Skeletal muscle tissue (tissue), 4 donors: ENCODE data around the gene CDK5RAP2. TPM values are rescaled to one million over a fixed set of nuclear protein-coding genes. Genes with fewer than 3 reads are reported as not detected.

Experiments
- H3K27ac ChIP-seq: one replicate; pipeline ENCODE4 v1.7.0; 2013; ENCODE audit warnings: mild to moderate bottlenecking, low read depth, low read length, inconsistent platforms
- H3K27me3 ChIP-seq, 3 donors: one replicate each; pipeline ENCODE4 v1.7.0; 2013; ENCODE audit warnings: low read length in 3 of 3; ENCODE audit not compliant: control insufficient read depth in 3 of 3, insufficient read depth in 3 of 3
- H3K36me3 ChIP-seq, 3 donors: one replicate each; pipeline ENCODE4 v1.7.0; 2013; ENCODE audit warnings: low read length in 3 of 3; ENCODE audit not compliant: control insufficient read depth in 3 of 3, insufficient read depth in 3 of 3
- H3K4me1 ChIP-seq, 3 donors: one replicate each; pipeline ENCODE4 v1.7.0; 2013; ENCODE audit warnings: low read length in 3 of 3, mild to moderate bottlenecking in 3 of 3; ENCODE audit not compliant: control insufficient read depth in 3 of 3, insufficient read depth in 3 of 3
- H3K4me3 ChIP-seq, 3 donors: one replicate each; pipeline ENCODE4 v1.7.0; 2013; ENCODE audit warnings: low read length in 3 of 3
- H3K9ac ChIP-seq, 3 donors: one replicate each; pipeline ENCODE4 v1.7.0; 2013; ENCODE audit warnings: low read length in 3 of 3, mild to moderate bottlenecking in 3 of 3, moderate library complexity in 2 of 3, low read depth in 1 of 3
- H3K9me3 ChIP-seq, 3 donors: one replicate each; pipeline ENCODE4 v1.7.0; 2013; ENCODE audit warnings: low read length in 3 of 3; ENCODE audit not compliant: control insufficient read depth in 3 of 3
- total RNA-seq: library from RNA; depleted of rRNA; stranded (reverse); fragments of >200 nt; gene quantifications from one replicate; pipeline ENCODE4 v1.2.3, GENCODE V29; 2014
- donor health status: Osteomylitis.

CDK5RAP2 gene
- total RNA-seq, 1 donor from 2014 or later: 38.1 TPM

DNA sequence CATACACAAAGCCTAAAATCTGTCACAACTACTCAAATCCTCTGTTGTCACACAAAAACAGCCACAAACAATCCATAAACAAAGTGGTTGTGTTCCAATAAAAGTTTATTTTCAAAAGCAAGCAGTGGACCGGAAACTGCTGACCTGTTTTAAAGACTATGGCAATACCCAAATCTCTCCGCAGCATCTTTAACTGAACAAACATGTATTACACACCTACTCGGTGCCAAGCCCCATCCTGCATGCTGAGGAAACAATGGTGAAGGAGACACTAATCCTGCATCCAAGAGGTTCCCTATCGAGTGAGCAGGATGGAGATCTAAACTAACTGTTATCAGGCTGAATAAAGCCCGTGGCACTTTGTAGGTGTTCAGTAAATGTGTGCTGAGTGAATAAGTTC lies 11.2 kb downstream of the CDK5RAP2 start:
- Histone ChIP-seq H3K4me1 (peaks cover 21 to 35% (median 23%) of the 10 kb centered on the region in 3 donors), H3K27me3 (no peaks in the 10 kb centered on the region), H3K27ac (no peak overlapping the region), H3K36me3 (peaks cover 17 to 52% (median 40%) of the 10 kb centered on the region in 3 donors), H3K9ac (no peak overlapping the region), H3K4me3 (no peak overlapping the region), H3K9me3 (no peaks in the 10 kb centered on the region)

- no peaks in the 10 kb centered on the region for H3K9me3 ChIP-seq
- H3K4me1 ChIP-seq: peaks cover 21 to 38% (median 21%) of the 10 kb centered on the region in 3 donors
- H3K9ac ChIP-seq: no peak overlapping the region
- no peak overlapping the region for H3K27ac ChIP-seq
- no peak overlapping the region for H3K4me3 ChIP-seq
- H3K36me3 ChIP-seq: peaks cover 17 to 52% (median 43%) of the 10 kb centered on the region in 3 donors
- no peaks in the 10 kb centered on the region for H3K27me3 ChIP-seq
These were observed 12.1 kb downstream of the CDK5RAP2 start for GRCh38 chr9:120567874-120568273.

- Histone ChIP-seq H3K27me3 (no peaks in the 10 kb centered on the region), H3K4me1 (peaks cover 14 to 34% (median 14%) of the 10 kb centered on the region in 3 donors), H3K4me3 (no peak overlapping the region), H3K9me3 (no peaks in the 10 kb centered on the region), H3K27ac (no peak overlapping the region), H3K36me3 (peaks cover 17 to 52% (median 44%) of the 10 kb centered on the region in 3 donors), H3K9ac (no peak overlapping the region)
These were observed 12.9 kb downstream of the CDK5RAP2 start for GRCh38 chr9:120567081-120567480.

GRCh38 chr9:120564589-120564988 lies 15.4 kb downstream of the CDK5RAP2 start:
- Histone ChIP-seq H3K4me3 (no peak overlapping the region), H3K27me3 (no peaks in the 10 kb centered on the region), H3K9ac (no peak overlapping the region), H3K36me3 (peaks cover 9 to 42% (median 41%) of the 10 kb centered on the region in 3 donors), H3K27ac (no peak overlapping the region), H3K9me3 (no peaks in the 10 kb centered on the region), H3K4me1 (peaks cover 0 to 18% (median 2%) of the 10 kb centered on the region in 3 donors)

GRCh38 chr9:120562861-120563443 lies 17.0 kb downstream of the CDK5RAP2 start:
- H3K27me3 ChIP-seq: no peaks in the 10 kb centered on the region
- no peaks in the 10 kb centered on the region for H3K9me3 ChIP-seq
- H3K4me1 ChIP-seq: peaks cover 0 to 28% (median 9%) of the 10 kb centered on the region in 3 donors
- no peak overlapping the region for H3K9ac ChIP-seq
- H3K4me3 ChIP-seq: no peak overlapping the region
- no peak overlapping the region for H3K27ac ChIP-seq
- peaks cover 6 to 28% (median 26%) of the 10 kb centered on the region in 3 donors for H3K36me3 ChIP-seq

DNA sequence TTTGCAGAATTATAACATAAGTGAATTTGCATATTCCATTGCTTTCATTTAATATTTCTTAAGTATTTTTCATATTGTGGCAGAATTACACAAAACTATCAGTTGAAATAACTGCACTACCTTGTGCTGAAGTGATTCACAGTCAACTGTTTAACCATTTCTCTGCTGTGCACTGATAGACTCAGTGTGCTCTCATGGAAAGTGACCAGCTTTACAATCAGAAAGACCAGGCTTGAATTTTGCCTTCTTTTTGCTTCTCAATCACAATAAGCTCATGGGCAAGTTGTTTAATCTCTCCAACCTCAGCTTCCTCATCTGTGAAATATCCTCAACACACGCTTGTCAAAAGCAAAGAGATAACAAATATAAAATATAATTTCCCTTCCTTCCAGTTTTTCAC lies 18.3 kb downstream of the CDK5RAP2 start:
- no peak overlapping the region for H3K9ac ChIP-seq
- peaks cover 3 to 22% (median 16%) of the 10 kb centered on the region in 3 donors for H3K36me3 ChIP-seq
- H3K9me3 ChIP-seq: no peaks in the 10 kb centered on the region
- no peak overlapping the region for H3K4me3 ChIP-seq
- no peak overlapping the region for H3K27ac ChIP-seq
- H3K4me1 ChIP-seq: peaks cover 0 to 32% (median 11%) of the 10 kb centered on the region in 3 donors
- no peaks in the 10 kb centered on the region for H3K27me3 ChIP-seq

DNA sequence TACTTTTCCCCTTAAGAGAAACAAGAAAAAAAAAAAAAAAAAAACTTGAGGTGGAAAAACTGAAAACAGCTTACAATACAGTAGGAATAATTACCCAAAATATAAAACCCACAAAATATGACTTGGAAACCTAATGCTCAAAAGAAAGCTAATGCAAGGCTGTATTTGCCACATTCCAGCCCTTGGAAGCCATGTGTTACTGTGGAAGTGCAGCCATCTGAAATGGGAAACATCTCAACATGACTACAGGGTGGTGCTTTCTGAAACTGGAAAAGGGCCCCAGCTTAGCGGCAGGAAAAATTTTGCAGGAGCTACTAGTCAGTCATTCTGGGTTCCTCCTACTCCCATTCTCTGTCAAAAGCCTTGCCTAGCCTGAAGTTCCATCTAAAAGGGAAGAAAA lies 20.4 kb downstream of the CDK5RAP2 start:
- H3K9ac ChIP-seq: no peak overlapping the region
- H3K4me3 ChIP-seq: no peak overlapping the region
- H3K27me3 ChIP-seq: no peaks in the 10 kb centered on the region
- H3K4me1 ChIP-seq: peaks cover 0 to 32% (median 11%) of the 10 kb centered on the region in 3 donors
- H3K36me3 ChIP-seq: peaks cover 0 to 8% (median 2%) of the 10 kb centered on the region in 3 donors
- no peaks in the 10 kb centered on the region for H3K9me3 ChIP-seq
- H3K27ac ChIP-seq: no peak overlapping the region

- peaks cover 0 to 8% (median 2%) of the 10 kb centered on the region in 3 donors for H3K36me3 ChIP-seq
- H3K9me3 ChIP-seq: no peaks in the 10 kb centered on the region
- no peak overlapping the region for H3K4me3 ChIP-seq
- no peaks in the 10 kb centered on the region for H3K27me3 ChIP-seq
- H3K4me1 ChIP-seq: peaks cover 0 to 32% (median 11%) of the 10 kb centered on the region in 3 donors
- no peak overlapping the region for H3K9ac ChIP-seq
- peak overlapping the region; percentile 42 for H3K27ac ChIP-seq
These were observed 21.5 kb downstream of the CDK5RAP2 start for GRCh38 chr9:120558454-120558853.

DNA sequence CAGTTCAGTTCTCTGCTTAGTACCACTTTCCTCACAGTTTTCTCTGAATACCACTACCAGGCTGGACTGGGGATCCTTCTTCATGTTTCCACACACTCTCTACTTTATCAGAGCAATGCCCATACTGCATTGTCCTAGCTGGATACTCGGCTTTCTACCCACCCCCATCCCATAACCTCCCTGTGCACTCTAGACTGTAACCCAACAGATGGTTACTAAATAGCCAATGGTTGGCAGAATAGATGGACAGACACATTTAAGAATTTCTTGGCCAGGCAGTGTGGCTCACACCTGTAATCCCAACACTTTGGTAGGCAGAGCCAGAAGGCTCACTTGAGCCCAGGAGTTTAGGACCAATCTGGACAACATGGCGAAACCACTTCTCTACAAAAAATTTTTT lies 22.8 kb downstream of the CDK5RAP2 start:
- Histone ChIP-seq H3K9ac (no peak overlapping the region), H3K36me3 (peaks cover 0 to 4% (median 2%) of the 10 kb centered on the region in 3 donors), H3K27me3 (no peaks in the 10 kb centered on the region), H3K4me3 (no peak overlapping the region), H3K27ac (peak overlapping the region; percentile 8), H3K9me3 (no peaks in the 10 kb centered on the region), H3K4me1 (peaks cover 0 to 23% (median 9%) of the 10 kb centered on the region in 3 donors)

DNA sequence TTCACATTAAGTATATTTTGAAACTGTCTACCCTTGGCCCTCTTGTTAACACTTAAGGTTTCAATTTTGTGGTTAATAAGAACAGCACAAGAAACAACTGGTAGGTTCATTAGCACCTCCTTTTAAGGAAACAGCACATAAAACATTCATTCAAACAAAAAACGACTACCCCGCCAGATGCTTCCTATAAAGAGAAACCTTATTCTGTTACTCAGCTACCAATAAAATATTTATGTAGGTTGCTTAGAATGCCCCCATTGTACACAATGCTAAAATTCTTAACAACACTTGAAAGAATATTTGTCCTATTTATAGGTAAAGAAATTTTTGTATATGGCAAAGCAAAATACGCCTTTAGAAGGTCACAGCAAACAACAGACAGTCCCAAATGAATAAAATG lies 23.2 kb downstream of the CDK5RAP2 start:
- Histone ChIP-seq H3K36me3 (peaks cover 0 to 4% (median 2%) of the 10 kb centered on the region in 3 donors), H3K27me3 (no peaks in the 10 kb centered on the region), H3K4me3 (no peak overlapping the region), H3K9me3 (no peaks in the 10 kb centered on the region), H3K9ac (no peak overlapping the region), H3K27ac (peak overlapping the region; percentile 8), H3K4me1 (peaks cover 0 to 22% (median 9%) of the 10 kb centered on the region in 3 donors)
